HepG2 (cell line): ENCODE measurements around the gene BTBD1. TPM values are rescaled to one million over a fixed set of nuclear protein-coding genes. Genes with fewer than 3 reads are reported as not detected.

Source experiments
- AGO2 ChIP-seq: fragments of 200-400 bp; formaldehyde crosslinking; optimal IDR thresholded peaks from 2 replicates; pipeline ENCODE3; 2017; ENCODE audit warnings: mild to moderate bottlenecking, low read depth, low read length, moderate library complexity
- ATF6 ChIP-seq: sonication (generic); formaldehyde crosslinking; conservative IDR thresholded peaks from 2 replicates; pipeline ENCODE4 v1.4.0; 2020; ENCODE audit warnings: missing genetic modification reagents
- CEBPB ChIP-seq: IDR thresholded peaks from 2 replicates; pipeline ENCODE4 v1.6.1; 2011; ENCODE audit warnings: low read depth, low read length, improper control_type of control experiment, borderline replicate concordance
- DMAP1 ChIP-seq: IDR thresholded peaks from 2 replicates; pipeline ENCODE4 v1.6.1; 2016
- HIVEP1 ChIP-seq: sonication (generic); formaldehyde crosslinking; IDR thresholded peaks from 2 replicates; pipeline ENCODE4 v1.4.0; 2020; ENCODE audit warnings: mild to moderate bottlenecking, missing genetic modification reagents
- HNF4A ChIP-seq: sonication (generic); formaldehyde crosslinking; IDR thresholded peaks from 2 replicates; pipeline ENCODE4 v1.4.0; 2020; ENCODE audit warnings: missing genetic modification reagents
- JUNB ChIP-seq: sonication (generic); formaldehyde crosslinking; IDR thresholded peaks from 2 replicates; pipeline ENCODE4 v1.8.0; 2022; ENCODE audit warnings: missing genetic modification reagents, mild to moderate bottlenecking, borderline replicate concordance
- PHF20 ChIP-seq: sonication (generic); formaldehyde crosslinking; IDR thresholded peaks from 2 replicates; pipeline ENCODE4 v1.5.0; 2020; ENCODE audit warnings: mild to moderate bottlenecking, missing genetic modification reagents
- PRDM4 ChIP-seq: sonication (generic); formaldehyde crosslinking; IDR thresholded peaks from 2 replicates; pipeline ENCODE4 v1.9.0; 2021; ENCODE audit warnings: missing genetic modification reagents, borderline replicate concordance
- SP4 ChIP-seq: sonication (generic); formaldehyde crosslinking; IDR thresholded peaks from 2 replicates; pipeline ENCODE4 v1.8.1; 2023; ENCODE audit warnings: mild to moderate bottlenecking, missing genetic modification reagents
- ZFP82 ChIP-seq: sonication (generic); formaldehyde crosslinking; IDR thresholded peaks from 2 replicates; pipeline ENCODE4 v1.5.1; 2020; ENCODE audit warnings: mild to moderate bottlenecking, missing genetic modification reagents, borderline replicate concordance
- ZMYM4 ChIP-seq: sonication (generic); formaldehyde crosslinking; IDR thresholded peaks from 2 replicates; pipeline ENCODE4 v1.8.1; 2023; ENCODE audit warnings: mild to moderate bottlenecking, missing genetic modification reagents
- ZNF232 ChIP-seq: sonication (generic); formaldehyde crosslinking; IDR thresholded peaks from 2 replicates; pipeline ENCODE4 v1.4.0; 2020; ENCODE audit warnings: missing genetic modification reagents, borderline replicate concordance
- ZNF263 ChIP-seq: sonication (generic); formaldehyde crosslinking; IDR thresholded peaks from 2 replicates; pipeline ENCODE4 v1.4.0; 2020; ENCODE audit warnings: missing genetic modification reagents
- ZNF282 ChIP-seq: fragments of 450-650 bp; IDR thresholded peaks from 2 replicates; pipeline ENCODE4 v1.6.1; 2018; ENCODE audit not compliant: partially characterized antibody
- ZNF556 ChIP-seq: sonication (generic); formaldehyde crosslinking; IDR thresholded peaks from 2 replicates; pipeline ENCODE4 v1.4.0; 2020; ENCODE audit warnings: mild to moderate bottlenecking, missing genetic modification reagents, borderline replicate concordance
- ZNF589 ChIP-seq: sonication (generic); formaldehyde crosslinking; conservative IDR thresholded peaks from 2 replicates; pipeline ENCODE4 v1.8.0; 2022; ENCODE audit warnings: mild to moderate bottlenecking, moderate library complexity, missing genetic modification reagents
- ZNF766 ChIP-seq: sonication (generic); formaldehyde crosslinking; IDR thresholded peaks from 2 replicates; pipeline ENCODE4 v1.5.0; 2020; ENCODE audit warnings: missing genetic modification reagents, borderline replicate concordance
- polyA plus RNA-seq, 8 experiments: library from polyadenylated mRNA; depleted of rRNA in 3 of 8; stranded (reverse) in 7 of 8; unstranded in 1 of 8; fragments of >200 nt; fragmentation: Illumina TruSeq in 4 of 8; extraction: Trizol in 4 of 8; gene quantifications; 2 replicates each; pipeline versions ENCODE4 v1.2.1 to v1.2.3, GENCODE V29; 2011 to 2016; ENCODE audit warnings: low read depth in 4 of 8, missing spikeins in 1 of 8, mixed read lengths in 1 of 8; ENCODE audit not compliant: insufficient read depth in 1 of 8
- total RNA-seq, 5 experiments: library from RNA; depleted of rRNA; stranded (reverse); fragments of >200 nt; fragmentation: Illumina TruSeq; extraction: Trizol; gene quantifications; 2 replicates each; pipeline ENCODE4 v1.2.3, GENCODE V29; 2016; ENCODE audit warnings: low read depth in 1 of 5
- TF ChIP-seq, protein P1 (sequence below): sonication (generic); formaldehyde crosslinking; conservative IDR thresholded peaks from 2 replicates; pipeline ENCODE4 v1.8.0; 2022; ENCODE audit warnings: mild to moderate bottlenecking, moderate library complexity, missing genetic modification reagents
- TF ChIP-seq, protein P2 (sequence below): sonication (generic); formaldehyde crosslinking; IDR thresholded peaks from 2 replicates; pipeline ENCODE4 v1.5.0; 2020; ENCODE audit warnings: missing genetic modification reagents
- TF ChIP-seq, protein P3 (sequence below): sonication (generic); formaldehyde crosslinking; IDR thresholded peaks from 2 replicates; pipeline ENCODE4 v1.8.0; 2022; ENCODE audit warnings: missing genetic modification reagents, low read depth, mild to moderate bottlenecking, borderline replicate concordance

BTBD1 gene
- total and polyA plus RNA-seq, 2 of the 13 experiments (the other 11 are each of a cell fraction or from before 2014, with no cell fraction given): 32.1 to 53.9 TPM

DNA sequence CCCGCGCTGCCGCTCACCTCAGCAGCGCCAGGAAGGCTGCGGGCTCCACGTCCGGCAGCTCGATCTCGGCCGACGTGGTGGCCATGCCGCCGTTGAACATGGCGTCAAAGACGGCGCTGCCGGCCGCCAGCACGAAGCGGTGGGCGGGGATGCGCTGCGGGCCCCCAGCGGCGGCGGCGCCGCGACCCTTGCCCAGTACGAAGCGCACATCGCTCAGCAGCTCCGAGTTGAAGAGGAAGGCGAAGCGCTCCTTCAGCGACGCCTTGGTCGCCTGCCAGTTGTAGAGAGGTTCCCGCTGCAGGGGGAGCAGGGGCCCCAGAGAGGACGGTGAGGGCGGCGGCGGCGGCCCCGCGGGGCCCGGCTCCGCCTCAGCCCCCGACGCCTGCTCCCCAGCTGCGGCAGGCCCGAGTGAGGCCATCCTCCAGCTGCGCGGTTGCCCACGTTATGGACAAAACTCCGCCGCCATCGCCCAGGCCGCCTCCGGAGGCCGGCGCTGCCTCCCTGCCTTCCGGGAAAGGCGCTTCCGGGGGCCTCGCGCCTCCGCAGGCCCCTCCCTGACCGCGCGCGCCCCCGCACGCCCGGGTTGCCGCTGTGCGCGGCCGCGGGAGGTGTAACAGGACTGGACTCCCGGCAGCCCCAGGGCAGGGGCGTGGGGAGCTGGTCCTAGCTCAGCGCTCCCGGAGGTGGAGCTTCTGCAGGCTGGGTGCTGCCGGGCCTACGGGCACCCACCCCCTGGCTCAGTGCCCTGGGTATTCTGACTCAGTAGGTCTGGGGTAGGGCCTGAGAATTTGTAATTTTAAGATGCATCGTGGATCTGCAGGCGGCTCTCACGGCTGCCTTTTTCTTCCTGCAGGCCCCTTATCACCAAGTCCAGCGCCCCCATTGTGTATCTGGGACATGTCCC, at the start of gene BTBD1 (continued):
- no peak for TF ChIP-seq HIVEP1 (CRISPR knock-in tag)
- TF ChIP-seq ZNF232 (CRISPR knock-in tag): 0 out of 2 replicates have a peak, but pooled peaks have one; percentile 24
- TF ChIP-seq DMAP1: peak; percentile 77; the same call in 1 of the 2 replicates
- TF ChIP-seq PRDM4 (CRISPR knock-in tag): no peak
- peak; percentile 88; the same call in 1 of the 2 replicates for TF ChIP-seq ZNF589 (CRISPR knock-in tag)
- TF ChIP-seq ZNF263 (CRISPR knock-in tag): peak; percentile 42; the same call in 1 of the 2 replicates
- TF ChIP-seq, protein P1, sequence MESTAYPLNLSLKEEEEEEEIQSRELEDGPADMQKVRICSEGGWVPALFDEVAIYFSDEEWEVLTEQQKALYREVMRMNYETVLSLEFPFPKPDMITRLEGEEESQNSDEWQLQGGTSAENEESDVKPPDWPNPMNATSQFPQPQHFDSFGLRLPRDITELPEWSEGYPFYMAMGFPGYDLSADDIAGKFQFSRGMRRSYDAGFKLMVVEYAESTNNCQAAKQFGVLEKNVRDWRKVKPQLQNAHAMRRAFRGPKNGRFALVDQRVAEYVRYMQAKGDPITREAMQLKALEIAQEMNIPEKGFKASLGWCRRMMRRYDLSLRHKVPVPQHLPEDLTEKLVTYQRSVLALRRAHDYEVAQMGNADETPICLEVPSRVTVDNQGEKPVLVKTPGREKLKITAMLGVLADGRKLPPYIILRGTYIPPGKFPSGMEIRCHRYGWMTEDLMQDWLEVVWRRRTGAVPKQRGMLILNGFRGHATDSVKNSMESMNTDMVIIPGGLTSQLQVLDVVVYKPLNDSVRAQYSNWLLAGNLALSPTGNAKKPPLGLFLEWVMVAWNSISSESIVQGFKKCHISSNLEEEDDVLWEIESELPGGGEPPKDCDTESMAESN (CRISPR knock-in tag): peak; percentile 52; the same call in 1 of the 2 replicates
- no peak for TF ChIP-seq ATF6
- TF ChIP-seq AGO2: peak; percentile 79
- TF ChIP-seq ZNF556 (CRISPR knock-in tag): 0 out of 2 replicates have a peak, but pooled peaks have one; percentile 56
- peak; percentile 26; the same call in 1 of the 2 replicates for TF ChIP-seq HNF4A (CRISPR knock-in tag)
- peak; percentile 71; the same call in 1 of the 2 replicates for TF ChIP-seq ZNF766 (CRISPR knock-in tag)
- no peak for TF ChIP-seq CEBPB
- no peak for TF ChIP-seq ZNF282
- peak; percentile 80 for TF ChIP-seq SP4 (CRISPR knock-in tag)
- TF ChIP-seq JUNB: no peak
- peak; percentile 78 for TF ChIP-seq PHF20 (CRISPR knock-in tag)
- TF ChIP-seq ZFP82 (CRISPR knock-in tag): 0 out of 2 replicates have a peak, but pooled peaks have one; percentile 62
- TF ChIP-seq, protein P2, sequence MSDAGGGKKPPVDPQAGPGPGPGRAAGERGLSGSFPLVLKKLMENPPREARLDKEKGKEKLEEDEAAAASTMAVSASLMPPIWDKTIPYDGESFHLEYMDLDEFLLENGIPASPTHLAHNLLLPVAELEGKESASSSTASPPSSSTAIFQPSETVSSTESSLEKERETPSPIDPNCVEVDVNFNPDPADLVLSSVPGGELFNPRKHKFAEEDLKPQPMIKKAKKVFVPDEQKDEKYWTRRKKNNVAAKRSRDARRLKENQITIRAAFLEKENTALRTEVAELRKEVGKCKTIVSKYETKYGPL (CRISPR knock-in tag): no peak
- peak; percentile 82; the same call in 1 of the 2 replicates for TF ChIP-seq ZMYM4 (CRISPR knock-in tag)
- TF ChIP-seq, protein P3, sequence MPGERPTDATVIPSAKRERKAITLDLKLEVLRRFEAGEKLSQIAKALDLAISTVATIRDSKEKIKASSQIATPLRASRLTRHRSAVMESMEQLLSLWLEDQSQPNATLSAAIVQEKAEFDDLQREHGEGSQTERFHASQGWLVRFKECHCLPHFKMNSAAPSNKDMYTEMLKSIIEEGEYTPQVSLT (CRISPR knock-in tag): peak; percentile 62; the same call in 1 of the 2 replicates
